CD14-positive monocyte (primary cell): ENCODE data around the gene CHFR. TPM values are rescaled to one million over a fixed set of nuclear protein-coding genes. Genes with fewer than 3 reads are reported as not detected.
A peak's percentile ranks its signal among the peaks of the same experiment; 100 is the strongest.

Experiments
- DNase-seq, 3 donors: peaks; one replicate each; pipeline ENCODE4 v3.0.0-alpha.2; 2011 to 2022
- H2AFZ ChIP-seq: 2 replicates; pipeline ENCODE4 v1.6.0; 2012; ENCODE audit warnings: mild to moderate bottlenecking, low read depth, low read length, inconsistent platforms; ENCODE audit not compliant: insufficient read depth, poor library complexity, severe bottlenecking
- H3K27ac ChIP-seq, 2 donors: 1 replicate in 1 of 2; 2 replicates in 1 of 2; pipeline ENCODE4 v1.5.1; 2012 to 2013; ENCODE audit warnings: low read length in 2 of 2, control low read depth in 1 of 2, inconsistent platforms in 1 of 2, low read depth in 1 of 2, mild to moderate bottlenecking in 1 of 2
- H3K27me3 ChIP-seq, 2 donors: one replicate each; pipeline versions ENCODE4 v1.6.0 to v1.6.1; 2011 to 2013; ENCODE audit warnings: low read length in 2 of 2; ENCODE audit not compliant: control insufficient read depth in 2 of 2, insufficient read depth in 2 of 2
- H3K36me3 ChIP-seq, 2 donors: replicated peaks in 1 of 2; 1 replicate in 1 of 2; 2 replicates in 1 of 2; pipeline versions ENCODE4 v1.5.1 to v1.6.1; 2012 to 2013; ENCODE audit warnings: low read length in 2 of 2, control low read depth in 1 of 2, inconsistent platforms in 1 of 2, mild to moderate bottlenecking in 1 of 2; ENCODE audit not compliant: insufficient read depth in 2 of 2, control insufficient read depth in 1 of 2
- H3K4me1 ChIP-seq, 2 donors: 1 replicate in 1 of 2; 2 replicates in 1 of 2; pipeline versions ENCODE4 v1.5.1 to v1.6.1; 2012 to 2013; ENCODE audit warnings: low read length in 2 of 2, control low read depth in 1 of 2, inconsistent platforms in 1 of 2, mild to moderate bottlenecking in 1 of 2, moderate library complexity in 1 of 2; ENCODE audit not compliant: insufficient read depth in 2 of 2, control insufficient read depth in 1 of 2
- H3K4me2 ChIP-seq: replicated peaks from 2 replicates; pipeline ENCODE3; 2012; ENCODE audit warnings: low read length, moderate library complexity, mild to moderate bottlenecking; ENCODE audit not compliant: poor library complexity, severe bottlenecking; ENCODE audit errors: extremely low read depth
- H3K4me3 ChIP-seq, 3 experiments: fragments of 200-600 bp in 1 of 3; sonication (generic) in 1 of 3; replicated peaks in 1 of 3; 1 replicate in 2 of 3; 2 replicates in 1 of 3; pipeline ENCODE4 v1.5.1; 2011 to 2013; ENCODE audit warnings: low read length in 3 of 3, mild to moderate bottlenecking in 3 of 3, control low read depth in 2 of 3, low read depth in 2 of 3, inconsistent platforms in 1 of 3, moderate library complexity in 1 of 3
- H3K79me2 ChIP-seq: 2 replicates; pipeline ENCODE4 v1.6.0; 2012; ENCODE audit warnings: mild to moderate bottlenecking, control low read depth, inconsistent platforms, low read length, moderate library complexity; ENCODE audit not compliant: insufficient read depth
- H3K9ac ChIP-seq: 2 replicates; pipeline ENCODE4 v1.6.0; 2017; ENCODE audit warnings: low read length, mild to moderate bottlenecking; ENCODE audit not compliant: insufficient read depth, poor library complexity, severe bottlenecking
- H3K9me3 ChIP-seq, 2 donors: replicated peaks in 1 of 2; 1 replicate in 1 of 2; 2 replicates in 1 of 2; pipeline versions ENCODE4 v1.5.1 to v1.6.1; 2012 to 2013; ENCODE audit warnings: low read length in 2 of 2, control low read depth in 1 of 2; ENCODE audit not compliant: control insufficient read depth in 1 of 2, insufficient read depth in 1 of 2
- H4K20me1 ChIP-seq: 2 replicates; pipeline ENCODE4 v1.6.0; 2012; ENCODE audit warnings: mild to moderate bottlenecking, low read length, control low read depth, moderate library complexity; ENCODE audit not compliant: insufficient read depth
- H3K27ac Mint-ChIP-seq, 7 donors: one replicate each; pipeline ENCODE4 v1.8.0; 2020; ENCODE audit warnings: mild to moderate bottlenecking in 7 of 7, mixed read lengths in 7 of 7, moderate library complexity in 6 of 7, inconsistent platforms in 2 of 7
- H3K27me3 Mint-ChIP-seq, 3 donors: one replicate each; pipeline ENCODE4 v1.8.0; 2021 to 2022; ENCODE audit warnings: low read depth in 3 of 3, mild to moderate bottlenecking in 3 of 3, mixed read lengths in 3 of 3, moderate library complexity in 3 of 3, inconsistent platforms in 1 of 3
- H3K36me3 Mint-ChIP-seq, 2 donors: one replicate each; pipeline ENCODE4 v1.8.0; 2020; ENCODE audit warnings: mixed read lengths in 2 of 2, inconsistent platforms in 1 of 2, mild to moderate bottlenecking in 1 of 2
- H3K4me1 Mint-ChIP-seq: one replicate; pipeline ENCODE4 v1.8.0; 2020; ENCODE audit warnings: mild to moderate bottlenecking, mixed read lengths
- H3K4me3 Mint-ChIP-seq, 2 donors: one replicate each; pipeline ENCODE4 v1.8.0; 2020; ENCODE audit warnings: mild to moderate bottlenecking in 2 of 2, mixed read lengths in 2 of 2, moderate library complexity in 1 of 2
- H3K9me3 Mint-ChIP-seq, 7 donors: one replicate each; pipeline ENCODE4 v1.8.0; 2020 to 2022; ENCODE audit warnings: mixed read lengths in 7 of 7, mild to moderate bottlenecking in 6 of 7, moderate library complexity in 6 of 7, inconsistent platforms in 2 of 7
- WGBS: methylation state at CpG from one replicate; pipeline ENCODE4 v1.1.5; 2013; ENCODE audit warnings: missing lambda C conversion rate; ENCODE audit not compliant: insufficient coverage; 5-methylcytosine and 5-hydroxymethylcytosine counted together
- intact Hi-C, 2 donors: fragments of 100-400 bp; cut with micrococcal nuclease; formaldehyde crosslinking; loops; one replicate each; pipeline versions ENCODE4 v1.15.0 to v1.15.1; 2023
- polyA plus RNA-seq, 3 donors: library from polyadenylated mRNA; depleted of rRNA in 1 of 3; unstranded in 2 of 3; stranded (reverse) in 1 of 3; fragments of 300-500 nt in 2 of 3; fragments of >200 nt in 1 of 3; fragmentation: Illumina TruSeq in 2 of 3; gene quantifications; 1 replicate in 2 of 3; 2 replicates in 1 of 3; pipeline ENCODE4 v1.2.3, GENCODE V29; 2012 to 2021
- TF ChIP-seq, protein P1 (sequence below): fragments of 200-600 bp; IDR thresholded peaks from one replicate; pipeline ENCODE4 v1.8.0; 2022; ENCODE audit warnings: antibody characterized with exemption, mild to moderate bottlenecking

Gene CHFR
- polyA plus RNA-seq, 3 donors, result 28.0 to 76.3 (median 39.3) TPM

GRCh38 chr12:132899033-132899432 is 11.6 kb upstream of the CHFR start:
- intact Hi-C loops, result no loop called here
- Mint-ChIP-seq H3K27me3 (peaks cover 0 to 5% (median 1%) of the 10 kb centered on the region in 3 donors), H3K9me3 (peaks cover 8 to 44% (median 21%) of the 10 kb centered on the region in 7 donors), H3K27ac (no peak overlapping the region), H3K36me3 (no peaks in the 10 kb centered on the region), H3K4me3 (no peak overlapping the region), H3K4me1 (peaks cover 14% of the 10 kb centered on the region)
- Histone ChIP-seq H4K20me1 (no peaks in the 10 kb centered on the region), H3K9ac (no peak overlapping the region), H3K4me1 (no peaks in the 10 kb centered on the region), H2AFZ (no peak overlapping the region), H3K27ac (no peak overlapping the region), H3K9me3 (peaks cover 30 to 69% of the 10 kb centered on the region in 2 donors), H3K36me3 (no peaks in the 10 kb centered on the region), H3K79me2 (no peaks in the 10 kb centered on the region), H3K4me2 (no peak overlapping the region), H3K27me3 (no peaks in the 10 kb centered on the region), H3K4me3 (no peak overlapping the region)
- DNase-seq, result no peak
- WGBS, result 100% methylated on average over 3 of the region's 5 CpGs
- TF ChIP-seq, protein P1, sequence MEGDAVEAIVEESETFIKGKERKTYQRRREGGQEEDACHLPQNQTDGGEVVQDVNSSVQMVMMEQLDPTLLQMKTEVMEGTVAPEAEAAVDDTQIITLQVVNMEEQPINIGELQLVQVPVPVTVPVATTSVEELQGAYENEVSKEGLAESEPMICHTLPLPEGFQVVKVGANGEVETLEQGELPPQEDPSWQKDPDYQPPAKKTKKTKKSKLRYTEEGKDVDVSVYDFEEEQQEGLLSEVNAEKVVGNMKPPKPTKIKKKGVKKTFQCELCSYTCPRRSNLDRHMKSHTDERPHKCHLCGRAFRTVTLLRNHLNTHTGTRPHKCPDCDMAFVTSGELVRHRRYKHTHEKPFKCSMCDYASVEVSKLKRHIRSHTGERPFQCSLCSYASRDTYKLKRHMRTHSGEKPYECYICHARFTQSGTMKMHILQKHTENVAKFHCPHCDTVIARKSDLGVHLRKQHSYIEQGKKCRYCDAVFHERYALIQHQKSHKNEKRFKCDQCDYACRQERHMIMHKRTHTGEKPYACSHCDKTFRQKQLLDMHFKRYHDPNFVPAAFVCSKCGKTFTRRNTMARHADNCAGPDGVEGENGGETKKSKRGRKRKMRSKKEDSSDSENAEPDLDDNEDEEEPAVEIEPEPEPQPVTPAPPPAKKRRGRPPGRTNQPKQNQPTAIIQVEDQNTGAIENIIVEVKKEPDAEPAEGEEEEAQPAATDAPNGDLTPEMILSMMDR, result no peak

DNA sequence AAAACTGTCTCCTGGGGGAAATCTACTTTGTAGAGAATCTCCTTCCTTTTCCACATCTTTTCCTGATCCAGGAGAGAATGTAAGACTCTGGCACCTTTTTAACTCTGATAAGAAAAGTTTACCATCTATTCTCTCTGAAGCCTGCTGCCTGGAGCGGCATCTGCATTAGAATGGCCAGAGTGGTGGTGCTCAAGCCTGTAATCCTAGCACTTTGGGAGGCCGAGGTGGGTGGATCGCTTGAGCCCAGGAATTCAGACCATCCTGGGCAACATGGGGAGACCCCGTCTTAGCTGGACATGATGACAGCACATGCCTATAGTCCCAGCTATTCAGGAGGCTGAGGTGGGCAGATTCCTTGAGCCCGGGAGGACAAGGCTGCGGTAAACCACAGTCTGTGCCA is 1.4 kb upstream of the CHFR start:
- peaks cover 3 to 10% (median 8%) of the 10 kb centered on the region in 3 donors for H3K27me3 Mint-ChIP-seq
- H3K27ac Mint-ChIP-seq, result peak overlapping the region in 1 of 7 donors; percentile 47
- peaks cover 20 to 46% of the 10 kb centered on the region in 2 donors for H3K9me3 ChIP-seq
- H3K4me2 ChIP-seq, result no peak overlapping the region
- peaks cover 10 to 15% of the 10 kb centered on the region in 2 donors for H3K4me1 ChIP-seq
- H3K4me3 ChIP-seq, result no peak overlapping the region
- H3K9ac ChIP-seq, result no peak overlapping the region
- peaks cover 21 to 52% (median 37%) of the 10 kb centered on the region in 7 donors for H3K9me3 Mint-ChIP-seq
- H3K36me3 ChIP-seq, result peaks cover 2 to 12% of the 10 kb centered on the region in 2 donors
- peak overlapping the region in 1 of 2 donors; percentile 17 for H3K4me3 Mint-ChIP-seq
- no peaks in the 10 kb centered on the region for H3K27me3 ChIP-seq
- H4K20me1 ChIP-seq, result no peaks in the 10 kb centered on the region
- TF ChIP-seq, protein P1, result no peak
- H3K36me3 Mint-ChIP-seq, result peaks cover 9 to 19% of the 10 kb centered on the region in 2 donors
- DNase-seq, result no peak
- H3K4me1 Mint-ChIP-seq, result peaks cover 17% of the 10 kb centered on the region
- no peak overlapping the region for H3K27ac ChIP-seq
- WGBS, result 97% methylated on average over 5 of the region's 6 CpGs
- peak overlapping the region; percentile 98 for H2AFZ ChIP-seq
- intact Hi-C loops, result loop anchor here (5.0 to 10.0 kb wide), 4 partner anchors 57 to 193 kb away; partner anchors contain the start of genes ANKLE2 (in 1 of the 2), GOLGA3 (in 1 of the 2) and ZNF140 (in 1 of the 2)
- peaks cover 29% of the 10 kb centered on the region for H3K79me2 ChIP-seq
